Activated naive CD8-positive, alpha-beta T cell (primary cell): ENCODE results near the gene PRAMEF17.
"Not testable (repeated sequence)": the region's sequence is repeated elsewhere in the genome, so short reads cannot be mapped to it uniquely, and the experiment has no call there.

Source experiments
- H3K27ac Mint-ChIP-seq: one replicate; pipeline ENCODE4 v1.8.0; 2021; ENCODE audit warnings: mixed read lengths
- H3K27me3 Mint-ChIP-seq: one replicate; pipeline ENCODE4 v1.8.0; 2021; ENCODE audit warnings: mixed read lengths
- H3K36me3 Mint-ChIP-seq: one replicate; pipeline ENCODE4 v1.8.0; 2021; ENCODE audit warnings: mixed read lengths
- H3K4me1 Mint-ChIP-seq: one replicate; pipeline ENCODE4 v1.8.0; 2021; ENCODE audit warnings: low read depth, mixed read lengths
- H3K4me3 Mint-ChIP-seq: one replicate; pipeline ENCODE4 v1.8.0; 2021; ENCODE audit warnings: mild to moderate bottlenecking, mixed read lengths
- H3K9me3 Mint-ChIP-seq: one replicate; pipeline ENCODE4 v1.8.0; 2021; ENCODE audit warnings: low read depth, mixed read lengths

The PRAMEF17 gene

GRCh38 chr1:13430495-13430894 lies 41.1 kb downstream of the PRAMEF17 start:
- Mint-ChIP-seq H3K27me3 (no peaks in the 10 kb centered on the region), H3K36me3 (no peaks in the 10 kb centered on the region), H3K9me3 (no peaks in the 10 kb centered on the region), H3K4me1 (no peaks in the 10 kb centered on the region), H3K4me3 (no peak overlapping the region), H3K27ac (no peak overlapping the region)

DNA sequence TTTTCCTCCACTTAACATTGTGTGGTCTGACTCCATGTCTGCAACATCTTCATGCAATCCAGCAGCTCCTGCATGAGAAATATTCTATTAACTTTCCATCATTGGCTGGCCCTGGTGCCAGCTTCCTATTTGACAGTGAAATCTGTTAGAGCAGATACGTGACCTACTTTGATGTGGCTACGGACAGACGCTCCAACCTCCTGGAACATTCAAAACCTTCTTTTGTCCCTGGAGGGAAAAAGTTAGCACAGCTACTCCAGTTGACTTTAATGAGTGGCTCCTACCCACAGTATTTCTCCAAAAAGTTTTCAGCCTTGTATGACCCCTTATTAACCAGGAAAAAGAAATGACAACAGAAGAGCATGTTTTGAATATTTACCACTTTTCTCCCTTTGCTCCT lies 42.8 kb downstream of the PRAMEF17 start:
- H3K9me3 Mint-ChIP-seq, result no peaks in the 10 kb centered on the region
- H3K4me3 Mint-ChIP-seq, result no peak overlapping the region

GRCh38 chr1:13433694-13434358 lies 44.4 kb downstream of the PRAMEF17 start:
- H3K9me3 Mint-ChIP-seq, H3K4me1 Mint-ChIP-seq, H3K36me3 Mint-ChIP-seq, H3K4me3 Mint-ChIP-seq, H3K27ac Mint-ChIP-seq, H3K27me3 Mint-ChIP-seq: not testable (repeated sequence)

More for the DNA sequence above, 42.8 kb downstream of the PRAMEF17 start:
- H3K27me3 Mint-ChIP-seq, result no peaks in the 10 kb centered on the region
- no peak overlapping the region for H3K27ac Mint-ChIP-seq
- no peaks in the 10 kb centered on the region for H3K4me1 Mint-ChIP-seq
- H3K36me3 Mint-ChIP-seq, result no peaks in the 10 kb centered on the region

GRCh38 chr1:13435458-13435857 lies 46.0 kb downstream of the PRAMEF17 start:
- Mint-ChIP-seq H3K27me3 (no peaks in the 10 kb centered on the region), H3K9me3 (no peaks in the 10 kb centered on the region), H3K27ac (no peak overlapping the region), H3K36me3 (no peaks in the 10 kb centered on the region), H3K4me1 (no peaks in the 10 kb centered on the region), H3K4me3 (no peak overlapping the region)

GRCh38 chr1:13439104-13439783 lies 49.8 kb downstream of the PRAMEF17 start:
- H3K27ac Mint-ChIP-seq, H3K27me3 Mint-ChIP-seq, H3K9me3 Mint-ChIP-seq, H3K4me3 Mint-ChIP-seq, H3K36me3 Mint-ChIP-seq, H3K4me1 Mint-ChIP-seq: not testable (repeated sequence)
